Measurements from ENCODE around the gene SELENON.

Gene SELENON

DNA sequence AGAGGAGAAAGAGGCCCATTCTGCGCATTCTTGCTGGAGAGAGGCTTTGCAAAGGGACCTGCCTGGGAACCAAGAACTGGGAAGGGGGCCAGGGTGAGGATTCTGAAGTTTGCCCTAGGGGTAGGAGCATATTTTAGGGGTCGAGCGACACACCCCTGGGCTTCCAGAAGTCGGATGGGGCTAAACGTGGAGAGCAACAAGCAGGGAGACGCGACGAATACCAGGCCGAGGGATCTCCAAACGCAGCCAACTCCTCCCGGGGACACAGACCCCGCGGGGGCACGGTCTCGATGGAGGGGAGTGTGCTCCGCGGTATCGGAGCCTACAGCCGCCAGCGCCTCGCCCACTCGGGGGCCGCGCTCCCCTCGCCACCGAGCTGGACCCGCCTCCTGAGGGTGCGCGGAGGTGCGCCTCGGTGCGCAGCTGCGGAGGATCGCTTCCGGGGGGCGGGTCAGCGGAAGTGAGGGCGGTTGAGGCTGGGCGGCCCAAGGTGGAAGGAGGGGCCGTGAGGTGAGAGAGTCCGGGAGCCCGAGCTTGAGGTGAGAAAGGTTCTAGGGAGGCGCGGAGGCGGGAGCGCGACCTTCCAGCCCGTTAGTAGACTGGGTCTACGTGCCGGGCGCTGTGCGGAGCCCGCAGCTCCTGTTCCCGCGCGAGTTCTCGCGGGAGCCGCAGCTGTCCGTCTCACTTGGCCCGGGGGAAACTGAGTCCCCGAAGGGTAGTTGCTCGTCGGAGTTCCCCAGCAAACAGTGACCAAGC, 19.7 kb downstream of the SELENON start, which contains the start of gene MTFR1L:
Gene MTFR1L (plus strand): TSS at position 464 of the 756 bp plus-strand sequence. CDS start 3,151 bp downstream, outside the sequence.
- in situ Hi-C loops (cut with MboI; ENCODE audit: low pct_unique_long_range_greater_than_20kb, low sequenced_read_pairs, unreplicated experiment), result no loop called here
- TF ChIP-seq, protein P1, sequence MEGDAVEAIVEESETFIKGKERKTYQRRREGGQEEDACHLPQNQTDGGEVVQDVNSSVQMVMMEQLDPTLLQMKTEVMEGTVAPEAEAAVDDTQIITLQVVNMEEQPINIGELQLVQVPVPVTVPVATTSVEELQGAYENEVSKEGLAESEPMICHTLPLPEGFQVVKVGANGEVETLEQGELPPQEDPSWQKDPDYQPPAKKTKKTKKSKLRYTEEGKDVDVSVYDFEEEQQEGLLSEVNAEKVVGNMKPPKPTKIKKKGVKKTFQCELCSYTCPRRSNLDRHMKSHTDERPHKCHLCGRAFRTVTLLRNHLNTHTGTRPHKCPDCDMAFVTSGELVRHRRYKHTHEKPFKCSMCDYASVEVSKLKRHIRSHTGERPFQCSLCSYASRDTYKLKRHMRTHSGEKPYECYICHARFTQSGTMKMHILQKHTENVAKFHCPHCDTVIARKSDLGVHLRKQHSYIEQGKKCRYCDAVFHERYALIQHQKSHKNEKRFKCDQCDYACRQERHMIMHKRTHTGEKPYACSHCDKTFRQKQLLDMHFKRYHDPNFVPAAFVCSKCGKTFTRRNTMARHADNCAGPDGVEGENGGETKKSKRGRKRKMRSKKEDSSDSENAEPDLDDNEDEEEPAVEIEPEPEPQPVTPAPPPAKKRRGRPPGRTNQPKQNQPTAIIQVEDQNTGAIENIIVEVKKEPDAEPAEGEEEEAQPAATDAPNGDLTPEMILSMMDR (IDR thresholded peaks at IDR 0.05; ENCODE audit: extremely low read depth, insufficient read depth, missing control alignments), result no peak
- peak; percentile 98 for DNase-seq (ENCODE audit: low spot score)

DNA sequence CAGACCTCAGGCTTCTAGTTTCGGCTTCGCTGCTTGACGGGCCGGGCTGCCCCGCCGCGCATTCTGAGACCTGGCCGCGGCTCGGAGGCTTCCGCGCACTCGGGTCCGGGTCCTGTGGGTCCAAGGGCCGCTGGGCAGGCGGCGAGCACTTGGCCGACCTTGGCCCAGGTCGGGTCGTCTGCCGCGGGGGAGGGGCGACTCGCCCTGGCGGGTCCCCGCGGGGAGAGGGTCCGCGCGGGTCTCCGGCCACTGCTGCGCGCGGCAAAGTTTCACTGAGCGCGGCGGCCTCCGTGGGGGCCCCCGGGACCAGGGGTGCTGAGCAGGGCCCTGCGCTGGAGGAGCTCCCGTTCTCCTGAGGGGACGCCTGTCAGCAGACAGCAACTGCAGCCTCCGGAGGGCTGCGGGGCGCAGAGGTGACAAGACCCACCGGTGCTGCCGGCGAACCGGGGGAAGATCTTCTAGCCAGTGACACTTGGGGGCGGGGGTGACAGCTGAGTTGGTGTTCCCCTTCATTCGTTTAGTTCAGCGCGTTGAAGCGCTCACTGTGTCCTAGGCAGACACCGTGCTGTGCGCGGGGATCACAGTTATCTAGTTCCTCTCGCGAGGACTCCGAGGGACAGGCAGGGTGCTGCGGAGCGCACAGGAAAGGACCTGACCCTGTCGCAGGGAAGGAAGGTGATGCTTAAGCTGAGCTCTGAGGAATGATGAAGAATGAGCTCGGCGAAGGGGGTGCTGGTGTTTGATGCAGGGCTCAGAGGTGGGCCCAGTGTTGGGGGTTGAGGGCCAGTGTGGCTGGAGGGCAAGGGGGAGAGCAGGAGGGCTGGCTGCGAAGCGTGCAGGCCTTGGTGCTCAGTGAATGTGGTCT, 20.5 kb downstream of the SELENON start:
- in situ Hi-C loops (cut with MboI; ENCODE audit: low pct_unique_long_range_greater_than_20kb, low sequenced_read_pairs, unreplicated experiment), result no loop called here
- peak; percentile 88 for DNase-seq (ENCODE audit: low spot score)

DNA sequence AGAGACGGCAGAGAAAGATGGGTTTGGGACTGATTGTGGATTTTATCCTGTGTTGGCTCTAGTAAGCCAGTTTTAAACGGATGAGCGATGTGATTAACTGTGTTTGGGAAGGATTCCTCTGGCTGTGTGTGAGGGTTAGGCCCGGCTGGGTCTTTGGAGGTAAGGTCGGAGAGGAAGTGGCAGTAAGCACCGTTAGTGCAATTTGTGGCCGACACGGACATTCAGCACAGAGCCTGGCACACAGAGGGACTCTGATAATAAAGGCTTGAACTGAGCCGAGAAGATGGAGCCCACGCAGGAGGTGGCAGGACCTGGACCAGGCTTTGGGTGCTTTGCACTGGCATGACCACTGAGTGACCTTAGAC, 21.1 kb downstream of the SELENON start:
- no peak for DNase-seq (ENCODE audit: low spot score)
- TF ChIP-seq, protein P1 (IDR thresholded peaks at IDR 0.05; ENCODE audit: extremely low read depth, insufficient read depth, missing control alignments), result no peak
- in situ Hi-C loops (cut with MboI; ENCODE audit: low pct_unique_long_range_greater_than_20kb, low sequenced_read_pairs, unreplicated experiment), result no loop called here

More for the DNA sequence above, 20.5 kb downstream of the SELENON start:
- TF ChIP-seq, protein P1 (IDR thresholded peaks at IDR 0.05; ENCODE audit: extremely low read depth, insufficient read depth, missing control alignments), result no peak

DNA sequence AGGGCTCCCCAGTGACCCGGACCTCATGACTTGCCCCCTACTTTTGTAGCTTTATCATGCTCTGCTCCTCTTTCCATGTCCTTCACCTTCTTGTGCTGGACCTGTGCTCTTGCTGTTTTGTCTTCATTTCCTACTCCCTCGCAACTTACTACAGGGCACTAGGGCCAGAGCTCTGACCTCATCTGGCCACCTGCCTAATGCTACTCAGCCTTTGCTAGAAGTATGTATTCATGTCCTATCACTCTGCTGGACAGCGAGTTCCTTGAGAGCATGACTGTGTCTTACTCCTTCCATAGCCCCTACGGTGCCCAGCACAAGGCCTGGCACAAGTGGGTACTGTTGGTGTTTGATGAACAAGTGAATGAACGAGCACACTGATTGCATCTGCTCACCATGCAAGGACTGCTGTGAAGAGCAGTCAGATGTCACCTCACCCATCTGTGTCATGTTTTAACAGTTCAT, 21.7 kb downstream of the SELENON start:
- TF ChIP-seq, protein P1 (IDR thresholded peaks at IDR 0.05; ENCODE audit: extremely low read depth, insufficient read depth, missing control alignments), result no peak
- in situ Hi-C loops (cut with MboI; ENCODE audit: low pct_unique_long_range_greater_than_20kb, low sequenced_read_pairs, unreplicated experiment), result no loop called here
- DNase-seq (ENCODE audit: low spot score), result no peak

DNA sequence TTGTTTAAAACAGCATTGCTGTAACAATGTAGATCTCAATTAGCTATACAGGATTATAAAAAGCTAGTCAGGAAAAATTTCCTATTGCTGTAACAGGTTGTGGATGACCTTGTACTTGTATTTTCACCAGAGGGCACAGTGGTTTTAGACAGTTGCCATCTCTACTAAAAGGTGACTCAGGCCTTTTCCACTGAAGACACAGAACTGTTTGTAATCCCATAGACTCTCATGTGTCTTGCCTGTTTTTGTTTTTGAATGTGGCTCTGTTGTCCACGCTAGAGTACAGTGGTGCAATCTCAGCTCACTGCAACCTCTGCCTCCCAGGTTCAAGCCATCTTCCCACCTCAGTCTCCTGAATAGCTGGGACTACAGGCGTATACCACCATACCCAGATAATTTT, 25.6 kb downstream of the SELENON start:
- DNase-seq (ENCODE audit: low spot score), result no peak
- TF ChIP-seq, protein P1 (IDR thresholded peaks at IDR 0.05; ENCODE audit: extremely low read depth, insufficient read depth, missing control alignments), result no peak
- in situ Hi-C loops (cut with MboI; ENCODE audit: low pct_unique_long_range_greater_than_20kb, low sequenced_read_pairs, unreplicated experiment), result no loop called here

DNA sequence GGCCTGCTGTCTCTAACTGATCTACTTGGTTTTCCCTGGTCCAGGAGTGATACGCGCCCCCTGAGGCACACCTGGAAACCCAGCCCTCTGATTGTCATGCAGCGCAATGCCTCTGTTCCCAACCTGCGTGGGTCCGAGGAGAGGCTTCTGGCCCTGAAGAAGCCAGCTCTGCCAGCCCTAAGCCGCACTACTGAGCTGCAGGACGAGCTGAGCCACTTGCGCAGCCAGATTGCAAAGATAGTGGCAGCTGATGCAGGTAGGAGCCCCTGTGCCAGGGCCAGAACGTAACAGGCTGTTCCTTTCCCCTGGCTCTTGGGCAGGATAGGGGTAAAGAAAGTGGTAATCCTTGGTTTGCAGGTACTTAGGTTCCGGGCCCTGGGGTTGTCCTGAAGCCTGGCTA, 26.6 kb downstream of the SELENON start:
- TF ChIP-seq, protein P1 (IDR thresholded peaks at IDR 0.05; ENCODE audit: extremely low read depth, insufficient read depth, missing control alignments), result no peak
- no peak for DNase-seq (ENCODE audit: low spot score)
- in situ Hi-C loops (cut with MboI; ENCODE audit: low pct_unique_long_range_greater_than_20kb, low sequenced_read_pairs, unreplicated experiment), result no loop called here
